Effector memory CD8-positive, alpha-beta T cell (primary cell): ENCODE data around the gene KMT2C.

ENCODE experiments used
- ATAC-seq: fragments of 150-1000 bp; cut with Tn5 transposase; replicated peaks from 2 replicates; pipeline ENCODE4 v1.10.0; 2021; ENCODE audit warnings: mild to moderate bottlenecking, moderate library complexity
- DNase-seq, 3 experiments: peaks; one replicate each; pipeline ENCODE4 v3.0.0; 2021
- H3K27ac Mint-ChIP-seq, 2 donors: one replicate each; pipeline ENCODE4 v1.8.0; 2022; ENCODE audit warnings: mild to moderate bottlenecking in 2 of 2, mixed read lengths in 2 of 2, moderate library complexity in 2 of 2
- H3K27me3 Mint-ChIP-seq, 2 donors: one replicate each; pipeline ENCODE4 v1.8.0; 2022; ENCODE audit warnings: mixed read lengths in 2 of 2
- H3K36me3 Mint-ChIP-seq: one replicate; pipeline ENCODE4 v1.8.0; 2022; ENCODE audit warnings: mild to moderate bottlenecking, moderate library complexity, mixed read lengths; ENCODE audit not compliant: insufficient read depth
- H3K4me1 Mint-ChIP-seq, 2 donors: one replicate each; pipeline ENCODE4 v1.8.0; 2022; ENCODE audit warnings: low read depth in 2 of 2, mixed read lengths in 2 of 2
- H3K4me3 Mint-ChIP-seq, 2 donors: one replicate each; pipeline ENCODE4 v1.8.0; 2022; ENCODE audit warnings: mild to moderate bottlenecking in 2 of 2, mixed read lengths in 2 of 2, moderate library complexity in 2 of 2
- H3K9me3 Mint-ChIP-seq, 2 donors: one replicate each; pipeline ENCODE4 v1.8.0; 2022; ENCODE audit warnings: mixed read lengths in 2 of 2

Gene KMT2C

DNA sequence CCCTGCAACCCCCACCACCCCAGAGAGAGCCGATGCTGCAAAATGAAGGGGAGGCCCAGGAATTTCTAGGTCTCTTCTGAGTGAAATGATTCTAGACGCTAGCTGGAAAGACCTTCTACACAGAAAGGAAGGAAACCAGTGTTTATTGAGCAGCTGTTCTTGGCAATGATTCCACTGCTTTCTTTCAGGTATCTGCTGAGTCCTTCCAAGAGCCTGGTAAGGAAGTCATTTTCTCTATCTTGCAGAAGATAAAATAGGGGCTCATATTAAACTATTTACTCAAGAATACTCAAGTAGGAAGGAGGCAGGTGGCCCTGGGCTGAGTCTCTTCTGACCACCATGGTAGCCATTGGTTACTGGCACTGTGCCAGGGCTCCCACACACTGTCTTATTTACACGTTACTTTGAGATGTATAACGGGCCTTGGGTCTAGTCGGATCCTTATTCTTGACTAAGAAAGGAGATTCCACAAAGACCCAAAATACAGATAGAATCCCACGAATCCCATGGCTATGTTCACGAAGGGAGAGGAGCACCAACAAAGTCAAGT is 298.3 kb downstream of the KMT2C start:
- DNase-seq (no peak), ATAC-seq (no peak)
- Mint-ChIP-seq H3K4me3 (no peak overlapping the region), H3K27me3 (no peaks in the 10 kb centered on the region), H3K27ac (no peak overlapping the region), H3K4me1 (peaks cover 0 to 4% of the 10 kb centered on the region in 2 donors), H3K36me3 (peaks cover 63% of the 10 kb centered on the region), H3K9me3 (no peaks in the 10 kb centered on the region)

DNA sequence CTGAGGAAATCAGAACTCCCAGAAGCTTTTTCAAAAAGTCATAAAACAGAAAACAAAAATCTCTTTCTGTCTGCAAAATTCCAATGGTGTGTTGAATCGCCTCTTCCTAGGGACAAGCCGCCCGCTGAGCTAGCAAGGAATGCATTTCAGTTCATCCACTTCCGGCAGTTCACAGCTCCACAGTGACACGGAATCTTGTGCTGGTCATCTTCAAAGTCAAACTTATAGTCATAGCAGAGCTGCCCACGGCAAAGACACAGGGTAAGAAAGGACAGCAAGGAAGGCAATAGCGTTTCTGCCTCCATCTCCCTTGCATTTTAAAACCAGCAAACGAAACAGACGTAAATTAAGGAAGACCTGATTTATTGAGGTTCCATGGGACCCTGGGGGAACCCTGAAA is 299.1 kb downstream of the KMT2C start:
- DNase-seq: no peak
- H3K4me3 Mint-ChIP-seq: no peak overlapping the region
- no peak overlapping the region for H3K27ac Mint-ChIP-seq
- ATAC-seq: no peak
- no peaks in the 10 kb centered on the region for H3K27me3 Mint-ChIP-seq
- H3K4me1 Mint-ChIP-seq: peaks cover 0 to 4% of the 10 kb centered on the region in 2 donors
- no peaks in the 10 kb centered on the region for H3K9me3 Mint-ChIP-seq
- peaks cover 59% of the 10 kb centered on the region for H3K36me3 Mint-ChIP-seq

DNA sequence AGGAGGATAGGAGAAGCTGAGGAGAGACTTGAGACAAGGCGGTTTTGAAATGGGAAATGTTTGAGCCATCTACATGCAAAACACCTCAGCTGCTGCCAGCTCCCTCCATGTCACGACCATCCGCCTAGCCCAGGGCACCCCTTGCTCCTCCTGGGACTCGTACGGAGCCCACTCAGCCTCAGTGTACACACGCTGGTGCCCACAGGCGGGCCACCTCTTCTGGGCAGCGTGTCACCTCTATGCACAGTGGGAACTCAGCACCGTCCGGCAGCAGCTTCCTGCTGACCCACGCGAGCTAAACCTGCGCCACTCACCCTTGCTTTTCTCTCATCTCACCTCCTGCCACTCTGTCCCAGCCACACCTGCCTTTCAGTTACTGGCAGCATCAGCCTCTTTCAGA is 302.0 kb downstream of the KMT2C start:
- Mint-ChIP-seq H3K27ac (peak overlapping the region in 1 of 2 donors; percentile 86), H3K27me3 (no peaks in the 10 kb centered on the region), H3K4me1 (peaks cover 0 to 9% of the 10 kb centered on the region in 2 donors), H3K4me3 (no peak overlapping the region), H3K9me3 (no peaks in the 10 kb centered on the region), H3K36me3 (peaks cover 44% of the 10 kb centered on the region)
- ATAC-seq: no peak
- DNase-seq: no peak

DNA sequence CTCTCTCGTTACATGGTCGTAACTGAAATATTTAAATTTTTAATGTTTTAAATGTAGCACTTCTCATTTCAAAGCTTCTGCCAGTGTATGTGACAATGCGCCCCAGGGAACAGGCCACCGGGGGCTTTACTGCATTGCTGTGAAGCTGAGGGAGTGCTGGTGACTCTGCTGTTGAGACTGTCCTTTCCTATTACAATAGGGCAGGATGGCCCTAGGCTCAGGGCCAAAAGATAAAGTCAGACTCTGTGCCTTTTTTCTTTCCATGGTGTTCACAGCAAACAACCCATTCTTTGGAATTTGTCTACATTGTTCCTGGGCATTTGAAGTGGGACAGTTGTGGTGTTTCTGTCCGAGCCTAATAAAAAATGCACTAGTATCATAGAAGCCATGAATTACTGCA is 303.0 kb downstream of the KMT2C start:
- peak overlapping the region in 1 of 2 donors; percentile 86 for H3K27ac Mint-ChIP-seq
- peaks cover 0 to 9% of the 10 kb centered on the region in 2 donors for H3K4me1 Mint-ChIP-seq
- H3K36me3 Mint-ChIP-seq: peaks cover 36% of the 10 kb centered on the region
- no peak for DNase-seq
- no peaks in the 10 kb centered on the region for H3K27me3 Mint-ChIP-seq
- H3K9me3 Mint-ChIP-seq: no peaks in the 10 kb centered on the region
- no peak for ATAC-seq
- H3K4me3 Mint-ChIP-seq: no peak overlapping the region

DNA sequence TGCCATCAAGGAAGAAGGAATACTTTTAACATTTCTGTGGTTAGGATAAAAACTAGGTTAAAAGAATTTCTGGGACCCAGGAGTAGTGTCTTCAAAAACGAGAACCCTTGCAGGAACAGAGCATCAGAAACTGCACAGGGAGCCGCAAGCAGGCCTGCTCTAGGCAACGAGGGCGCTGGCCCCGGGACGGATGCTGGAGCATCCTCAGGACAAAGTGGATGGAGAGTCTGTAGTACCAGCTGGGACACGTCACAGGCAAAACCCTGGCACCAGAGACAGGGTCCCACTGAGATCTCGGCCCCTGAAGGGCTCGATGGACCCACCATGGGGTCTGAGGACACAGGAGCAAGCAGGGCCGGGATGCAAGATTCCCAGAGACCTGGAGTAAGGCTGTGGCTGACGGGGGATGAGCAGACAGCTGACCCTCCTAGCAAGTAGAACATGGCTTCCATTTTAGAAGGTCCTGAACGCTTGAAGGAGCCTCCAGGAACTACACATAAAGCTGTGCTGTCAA is 303.8 kb downstream of the KMT2C start:
- H3K36me3 Mint-ChIP-seq: peaks cover 36% of the 10 kb centered on the region
- DNase-seq (no peak), ATAC-seq (no peak)
- no peaks in the 10 kb centered on the region for H3K27me3 Mint-ChIP-seq
- no peak overlapping the region for H3K4me3 Mint-ChIP-seq
- peak overlapping the region in 1 of 2 donors; percentile 69 for H3K27ac Mint-ChIP-seq
- no peaks in the 10 kb centered on the region for H3K9me3 Mint-ChIP-seq
- peaks cover 0 to 9% of the 10 kb centered on the region in 2 donors for H3K4me1 Mint-ChIP-seq

DNA sequence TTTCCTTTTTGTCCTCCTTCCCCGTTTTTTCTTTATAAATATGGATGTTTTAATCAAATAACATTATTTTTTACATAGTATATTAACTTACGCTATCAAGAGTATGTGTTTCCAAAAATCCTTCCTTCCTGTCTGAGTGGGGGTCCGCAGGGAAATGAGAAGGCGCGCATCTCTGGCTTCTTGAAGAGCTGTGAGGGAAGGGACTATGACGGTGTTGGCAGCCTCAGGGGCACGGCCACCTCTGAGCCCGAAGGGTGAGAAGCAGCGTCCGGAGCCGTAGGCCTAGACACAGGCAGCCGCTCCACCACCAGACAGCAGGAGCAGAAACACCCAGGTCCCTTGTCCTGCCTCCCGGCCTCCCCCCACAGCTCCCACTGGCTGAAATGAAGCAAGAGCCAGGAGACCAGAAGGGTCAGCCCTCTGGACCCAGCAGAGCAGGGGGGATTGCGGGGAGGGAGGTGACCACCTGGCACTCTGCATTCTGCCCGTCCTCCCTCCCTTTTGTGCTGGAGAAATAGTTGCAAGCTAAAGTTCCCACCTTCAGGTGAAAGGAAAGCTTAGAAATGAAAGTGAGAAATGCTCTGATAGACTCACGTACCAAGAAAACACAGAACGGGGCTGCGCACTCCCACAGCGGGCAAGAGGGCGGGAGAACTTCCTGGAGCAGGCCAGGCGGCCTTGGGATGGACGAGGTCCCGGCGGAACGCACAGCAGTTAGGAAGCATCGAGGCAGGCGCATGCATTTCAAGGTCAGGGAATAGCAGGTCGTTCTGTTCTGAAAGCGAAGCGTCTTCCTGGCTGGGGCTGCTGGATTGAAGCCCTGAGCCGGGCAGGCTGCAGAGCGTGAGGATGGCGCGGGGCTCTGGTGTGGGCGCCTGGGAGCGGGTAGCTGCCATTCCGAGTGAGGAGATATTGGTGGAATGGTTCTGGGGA is 304.9 kb downstream of the KMT2C start:
- Mint-ChIP-seq H3K27me3 (no peaks in the 10 kb centered on the region), H3K9me3 (no peaks in the 10 kb centered on the region), H3K4me1 (peaks cover 2 to 9% of the 10 kb centered on the region in 2 donors)

DNA sequence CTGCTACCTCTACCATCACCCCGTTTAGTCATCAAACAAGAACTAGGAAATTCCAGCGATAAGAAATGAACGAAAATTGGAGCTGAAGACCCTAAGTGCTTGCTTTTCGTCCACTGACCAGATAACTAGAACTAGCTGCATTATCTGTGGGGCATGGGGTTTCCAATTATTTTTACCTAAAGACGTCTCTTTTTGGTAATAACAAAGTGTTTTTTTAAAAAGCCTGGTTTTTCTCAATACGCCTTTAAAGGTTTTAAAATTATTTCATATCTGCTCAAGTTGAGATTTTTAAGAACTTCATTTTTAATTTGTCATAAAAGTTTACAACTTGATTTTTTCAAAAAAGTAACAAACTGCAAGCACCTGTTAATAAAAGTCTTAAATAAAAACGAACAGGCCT is 306.1 kb downstream of the KMT2C start:
- no peak overlapping the region for H3K27ac Mint-ChIP-seq
- no peaks in the 10 kb centered on the region for H3K9me3 Mint-ChIP-seq
- no peak overlapping the region for H3K4me3 Mint-ChIP-seq
- ATAC-seq (no peak), DNase-seq (no peak)
- no peaks in the 10 kb centered on the region for H3K27me3 Mint-ChIP-seq
- H3K4me1 Mint-ChIP-seq: peaks cover 2 to 9% of the 10 kb centered on the region in 2 donors
- peaks cover 32% of the 10 kb centered on the region for H3K36me3 Mint-ChIP-seq

More for the DNA sequence above, 304.9 kb downstream of the KMT2C start:
- DNase-seq (no peak), ATAC-seq (no peak)
- no peak overlapping the region for H3K4me3 Mint-ChIP-seq
- H3K36me3 Mint-ChIP-seq: peaks cover 26% of the 10 kb centered on the region
- peak overlapping the region; percentile 69 to 85 for H3K27ac Mint-ChIP-seq

DNA sequence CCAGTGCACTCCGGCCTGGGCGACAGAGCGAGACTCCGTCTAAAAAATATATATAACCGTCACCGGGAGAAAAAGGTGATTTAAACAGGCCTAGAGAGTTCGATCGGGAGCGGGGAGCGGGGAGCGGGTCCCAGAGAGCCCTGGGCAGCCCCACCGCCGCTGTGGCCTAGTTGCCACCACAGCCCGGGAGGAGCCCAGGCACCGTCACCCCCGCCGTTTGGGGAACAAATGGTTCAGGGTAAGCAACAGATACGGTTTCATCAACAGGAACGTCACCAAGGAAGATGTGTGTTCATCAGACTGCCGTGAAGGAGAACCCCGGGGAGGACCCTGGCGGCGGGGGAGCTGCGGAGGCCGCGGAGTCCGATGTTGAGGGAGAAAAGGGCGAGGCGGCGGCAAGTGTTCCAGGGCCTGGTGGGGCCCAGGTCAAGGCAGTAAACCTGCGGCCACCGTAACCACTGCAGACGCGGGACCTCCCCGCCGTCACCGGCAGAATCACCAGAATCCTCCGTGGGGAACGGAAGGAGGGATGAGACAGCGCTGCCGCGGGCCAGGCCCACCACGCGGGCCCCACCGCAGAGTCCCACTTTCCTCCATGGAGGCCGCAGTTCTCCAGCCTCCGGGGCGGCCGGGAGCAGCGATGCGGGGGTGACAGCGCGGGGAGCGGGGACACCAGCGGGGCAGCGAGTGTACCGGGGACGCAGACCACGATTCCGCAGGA is 306.9 kb downstream of the KMT2C start:
- Mint-ChIP-seq H3K27me3 (no peaks in the 10 kb centered on the region), H3K27ac (no peak overlapping the region), H3K4me1 (peaks cover 2 to 9% of the 10 kb centered on the region in 2 donors), H3K4me3 (no peak overlapping the region), H3K9me3 (no peaks in the 10 kb centered on the region), H3K36me3 (peaks cover 34% of the 10 kb centered on the region)
- ATAC-seq (no peak), DNase-seq (no peak)

DNA sequence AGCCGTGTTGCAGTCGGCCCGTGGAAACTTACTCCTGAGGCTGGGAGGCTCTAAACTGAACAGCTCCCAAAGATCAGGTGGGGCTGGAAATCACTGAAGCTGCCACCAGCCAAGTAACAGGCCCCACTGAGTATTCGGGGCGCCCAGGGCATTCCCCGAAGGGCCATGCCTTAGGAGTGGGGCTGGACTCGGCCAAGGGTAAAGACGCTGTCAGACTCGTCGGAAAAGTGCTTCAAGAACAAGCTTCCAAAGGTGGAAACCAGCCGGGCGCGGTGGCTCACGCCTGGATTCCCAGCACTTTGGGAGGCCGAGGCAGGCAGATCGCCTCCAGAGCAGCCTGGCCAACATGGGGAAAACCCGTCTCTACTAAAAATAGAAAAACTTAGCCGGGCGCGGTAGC is 307.6 kb downstream of the KMT2C start:
- no peaks in the 10 kb centered on the region for H3K27me3 Mint-ChIP-seq
- ATAC-seq: no peak

DNA sequence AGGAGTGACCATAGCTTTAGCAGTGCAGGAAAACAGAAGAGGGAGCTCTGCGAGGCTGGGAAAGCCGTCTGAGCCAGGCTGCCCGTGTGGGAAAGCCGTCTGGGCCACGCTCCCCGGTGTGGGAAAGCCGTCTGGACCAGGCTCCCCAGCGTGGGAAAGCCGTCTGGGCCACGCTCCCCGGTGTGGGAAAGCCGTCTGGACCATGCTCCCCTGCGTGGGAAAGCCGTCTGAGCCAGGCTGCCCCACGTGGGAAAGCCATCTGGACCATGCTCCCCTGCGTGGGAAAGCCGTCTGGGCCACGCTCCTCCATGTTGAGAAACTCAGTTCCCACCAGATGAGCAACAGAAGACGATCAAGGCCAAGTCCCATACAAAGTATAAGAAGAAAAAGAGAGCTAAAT is 308.6 kb downstream of the KMT2C start:
- Mint-ChIP-seq H3K4me1 (peaks cover 2 to 5% of the 10 kb centered on the region in 2 donors), H3K27ac (peak overlapping the region; percentile 26 to 88), H3K27me3 (no peaks in the 10 kb centered on the region), H3K9me3 (no peaks in the 10 kb centered on the region), H3K36me3 (peaks cover 35% of the 10 kb centered on the region), H3K4me3 (no peak overlapping the region)
- DNase-seq: no peak
- ATAC-seq: no peak

More for the DNA sequence above, 307.6 kb downstream of the KMT2C start:
- Mint-ChIP-seq H3K4me3 (no peak overlapping the region), H3K4me1 (peaks cover 2 to 6% of the 10 kb centered on the region in 2 donors), H3K9me3 (no peaks in the 10 kb centered on the region), H3K36me3 (peaks cover 33% of the 10 kb centered on the region), H3K27ac (peak overlapping the region; percentile 2 to 26)
- DNase-seq: no peak

DNA sequence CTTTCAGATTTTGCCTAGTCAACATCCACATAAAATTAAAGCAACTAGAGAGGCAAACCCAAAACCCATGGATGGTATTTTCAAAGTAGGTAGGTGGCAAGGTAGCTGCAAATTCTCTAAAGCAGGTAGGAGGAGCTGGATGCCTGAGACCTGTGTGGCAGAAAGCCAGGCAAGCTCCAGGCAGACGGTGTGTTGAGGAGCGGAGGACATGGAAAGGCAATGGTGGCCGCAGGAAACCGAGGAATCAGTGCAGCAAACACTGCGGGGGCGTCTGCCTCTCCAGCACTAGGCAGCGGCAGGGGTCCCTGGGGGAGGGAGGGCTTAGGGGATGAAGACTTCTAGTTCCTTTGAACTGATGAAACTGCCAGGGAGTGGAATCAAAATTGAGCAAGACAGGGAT is 309.1 kb downstream of the KMT2C start:
- Mint-ChIP-seq H3K27me3 (no peaks in the 10 kb centered on the region), H3K27ac (peak overlapping the region in 1 of 2 donors; percentile 88), H3K4me3 (no peak overlapping the region), H3K4me1 (peaks cover 2 to 5% of the 10 kb centered on the region in 2 donors), H3K36me3 (peaks cover 40% of the 10 kb centered on the region), H3K9me3 (no peaks in the 10 kb centered on the region)
- no peak for ATAC-seq
- DNase-seq: no peak

DNA sequence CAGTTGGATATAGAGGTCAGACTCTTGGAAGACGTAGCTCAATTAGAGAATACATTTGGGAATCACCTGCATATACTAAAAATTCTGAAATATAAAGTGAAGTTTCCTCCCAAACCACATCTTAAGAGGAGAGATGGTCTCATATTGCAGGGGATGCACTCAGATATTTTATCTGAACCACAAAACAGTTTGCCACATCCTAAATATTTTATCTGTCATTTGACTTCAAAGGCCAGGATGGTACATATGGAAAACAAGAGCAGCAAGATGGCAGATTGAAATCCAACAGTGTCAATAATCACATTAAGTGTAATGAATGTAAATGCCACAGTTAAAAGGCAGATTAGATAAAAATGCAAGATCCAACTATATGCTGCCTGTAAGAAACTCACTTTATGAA is 313.3 kb downstream of the KMT2C start:
- Mint-ChIP-seq H3K4me3 (no peak overlapping the region), H3K9me3 (no peaks in the 10 kb centered on the region), H3K4me1 (peaks cover 0 to 5% of the 10 kb centered on the region in 2 donors), H3K27ac (peak overlapping the region in 1 of 2 donors; percentile 17), H3K36me3 (peaks cover 68% of the 10 kb centered on the region), H3K27me3 (no peaks in the 10 kb centered on the region)
- no peak for DNase-seq
- ATAC-seq: no peak

DNA sequence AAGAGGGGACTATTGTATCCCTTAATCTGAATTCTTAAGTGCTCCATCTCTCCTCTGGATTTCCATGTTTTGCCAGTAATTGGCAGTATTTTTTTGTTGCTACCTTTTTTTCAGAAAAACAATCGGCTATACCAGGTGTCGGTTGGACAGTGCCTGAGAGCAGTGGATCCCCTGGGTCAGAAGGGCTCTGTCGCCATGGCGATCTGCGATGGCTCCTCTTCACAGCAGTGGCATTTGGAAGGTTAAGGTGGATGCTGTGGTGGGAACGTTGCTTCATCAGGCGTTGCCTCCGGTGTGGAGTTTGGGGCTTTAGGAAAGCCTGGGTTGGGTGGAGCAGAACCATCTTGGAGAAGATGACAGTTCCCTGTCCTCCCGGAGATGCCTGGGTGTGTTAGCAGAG is 314.4 kb downstream of the KMT2C start:
- DNase-seq: no peak
- no peaks in the 10 kb centered on the region for H3K27me3 Mint-ChIP-seq
- no peak overlapping the region for H3K27ac Mint-ChIP-seq
- peaks cover 0 to 3% of the 10 kb centered on the region in 2 donors for H3K4me1 Mint-ChIP-seq
- no peak overlapping the region for H3K4me3 Mint-ChIP-seq
- H3K36me3 Mint-ChIP-seq: peaks cover 72% of the 10 kb centered on the region
- no peak for ATAC-seq
- no peaks in the 10 kb centered on the region for H3K9me3 Mint-ChIP-seq
